ENCODE data around the gene PLEKHG4B. TPM values are rescaled to one million over a fixed set of nuclear protein-coding genes. Genes with fewer than 3 reads are reported as not detected.

Gene PLEKHG4B
- total and polyA plus RNA-seq, 4 donors, result under 0.01 to 0.05 (median 0.01) TPM; not detected in 1

- H3K27me3 ChIP-seq (ENCODE audit: control insufficient read depth in 4 of 4, insufficient read depth in 4 of 4, low read length in 3 of 4), result peaks cover 0 to 3% (median 0%) of the 10 kb centered on the region in 4 donors
- H3K4me3 ChIP-seq (ENCODE audit: low read depth in 1 of 3, low read length in 3 of 3), result no peak overlapping the region
- no peaks in the 10 kb centered on the region for H3K36me3 ChIP-seq (ENCODE audit: control insufficient read depth in 4 of 4, insufficient read depth in 3 of 4, low read depth in 1 of 4, low read length in 3 of 4)
- no peaks in the 10 kb centered on the region for H3K4me1 ChIP-seq (ENCODE audit: control insufficient read depth in 4 of 4, insufficient read depth in 4 of 4, low read length in 3 of 4)
- H3K27ac ChIP-seq (ENCODE audit: low read depth in 1 of 2, low read length in 2 of 2), result no peak overlapping the region
- 64% methylated on average over 5 of the region's 5 CpGs for WGBS
- TF ChIP-seq TAF1 (conservative IDR thresholded peaks at IDR 0.05), result no peak
- TF ChIP-seq, protein P1, sequence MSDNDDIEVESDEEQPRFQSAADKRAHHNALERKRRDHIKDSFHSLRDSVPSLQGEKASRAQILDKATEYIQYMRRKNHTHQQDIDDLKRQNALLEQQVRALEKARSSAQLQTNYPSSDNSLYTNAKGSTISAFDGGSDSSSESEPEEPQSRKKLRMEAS (IDR thresholded peaks at IDR 0.05), result no peak
- no peak for TF ChIP-seq FOXA1 (IDR thresholded peaks at IDR 0.05)
- no peak for TF ChIP-seq REST (IDR thresholded peaks at IDR 0.05)
- no peak for TF ChIP-seq SP1 (IDR thresholded peaks at IDR 0.05)
- TF ChIP-seq GABPA (IDR thresholded peaks at IDR 0.05 in 1 of 2, conservative IDR thresholded peaks at IDR 0.05 in 1 of 2), result no peak
- TF ChIP-seq FOXA2 (IDR thresholded peaks at IDR 0.05), result no peak
- no peak for TF ChIP-seq ATF3 (IDR thresholded peaks at IDR 0.05)
- no peak for TF ChIP-seq HNF4G (IDR thresholded peaks at IDR 0.05)
- TF ChIP-seq EGR1 (IDR thresholded peaks at IDR 0.05; ENCODE audit: low read depth in 2 of 2), result no peak
- no peak for TF ChIP-seq YY1 (IDR thresholded peaks at IDR 0.05)
- H3K9me3 ChIP-seq (ENCODE audit: control insufficient read depth in 4 of 4, low read length in 3 of 4), result no peaks in the 10 kb centered on the region
- DNase-seq (ENCODE audit: low spot score), result no peak
- no peak overlapping the region for H3K9ac ChIP-seq (ENCODE audit: low read depth in 1 of 2, low read length in 2 of 2)
Observed at GRCh38 chr5:136901-137300, 44.9 kb downstream of the PLEKHG4B start.

GRCh38 chr5:137741-138140, 45.8 kb downstream of the PLEKHG4B start:
- Histone ChIP-seq H3K27me3 (ENCODE audit: control insufficient read depth in 4 of 4, insufficient read depth in 4 of 4, low read length in 3 of 4) (peaks cover 0 to 3% (median 0%) of the 10 kb centered on the region in 4 donors), H3K4me1 (ENCODE audit: control insufficient read depth in 4 of 4, insufficient read depth in 4 of 4, low read length in 3 of 4) (no peaks in the 10 kb centered on the region), H3K27ac (ENCODE audit: low read depth in 1 of 2, low read length in 2 of 2) (no peak overlapping the region), H3K36me3 (ENCODE audit: control insufficient read depth in 4 of 4, insufficient read depth in 3 of 4, low read depth in 1 of 4, low read length in 3 of 4) (no peaks in the 10 kb centered on the region), H3K9ac (ENCODE audit: low read depth in 1 of 2, low read length in 2 of 2) (no peak overlapping the region), H3K9me3 (ENCODE audit: control insufficient read depth in 4 of 4, low read length in 3 of 4) (no peaks in the 10 kb centered on the region), H3K4me3 (ENCODE audit: low read depth in 1 of 3, low read length in 3 of 3) (no peak overlapping the region)
- DNase-seq (ENCODE audit: low spot score), result no peak
- TF ChIP-seq HNF4G (IDR thresholded peaks at IDR 0.05), result no peak
- no peak for TF ChIP-seq RAD21 (IDR thresholded peaks at IDR 0.05)
- TF ChIP-seq SP1 (IDR thresholded peaks at IDR 0.05), result no peak
- no peak for TF ChIP-seq HNF4A (conservative IDR thresholded peaks at IDR 0.05)
- no peak for TF ChIP-seq JUND (IDR thresholded peaks at IDR 0.05)
- WGBS, result 93% methylated on average over 15 of the region's 15 CpGs

DNA sequence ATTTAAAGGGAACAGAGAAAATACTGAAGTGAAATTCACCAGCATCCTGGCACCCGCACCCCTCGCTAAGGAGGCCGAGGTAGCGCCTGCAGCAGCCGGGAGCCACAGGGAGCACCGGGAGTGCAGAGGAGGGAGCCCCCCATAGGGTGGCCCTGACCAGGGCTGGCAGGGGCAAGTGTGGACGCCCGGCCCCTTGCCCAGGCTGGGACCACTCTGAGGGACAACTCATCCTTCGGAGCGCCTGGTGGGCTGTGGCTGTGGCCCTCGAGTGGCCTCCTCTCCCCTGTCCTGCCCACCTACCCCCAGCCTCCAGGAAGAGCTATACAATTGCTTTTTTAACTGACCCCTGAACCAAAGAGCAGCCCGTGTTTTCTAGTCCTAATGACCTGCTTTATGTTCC, 47.0 kb downstream of the PLEKHG4B start:
- no peak for DNase-seq (ENCODE audit: low spot score)
- Histone ChIP-seq H3K4me1 (ENCODE audit: control insufficient read depth in 4 of 4, insufficient read depth in 4 of 4, low read length in 3 of 4) (no peaks in the 10 kb centered on the region), H3K4me3 (ENCODE audit: low read depth in 1 of 3, low read length in 3 of 3) (no peak overlapping the region), H3K36me3 (ENCODE audit: control insufficient read depth in 4 of 4, insufficient read depth in 3 of 4, low read depth in 1 of 4, low read length in 3 of 4) (no peaks in the 10 kb centered on the region), H3K9me3 (ENCODE audit: control insufficient read depth in 4 of 4, low read length in 3 of 4) (no peaks in the 10 kb centered on the region), H3K27ac (ENCODE audit: low read depth in 1 of 2, low read length in 2 of 2) (no peak overlapping the region), H3K9ac (ENCODE audit: low read depth in 1 of 2, low read length in 2 of 2) (no peak overlapping the region), H3K27me3 (ENCODE audit: control insufficient read depth in 4 of 4, insufficient read depth in 4 of 4, low read length in 3 of 4) (peaks cover 0 to 3% (median 0%) of the 10 kb centered on the region in 4 donors)
- 83% methylated on average over 12 of the region's 12 CpGs for WGBS
- TF ChIP-seq HNF4G (IDR thresholded peaks at IDR 0.05) (no peak), FOXA2 (IDR thresholded peaks at IDR 0.05) (no peak), SP1 (IDR thresholded peaks at IDR 0.05) (no peak), FOXA1 (IDR thresholded peaks at IDR 0.05) (no peak), JUND (IDR thresholded peaks at IDR 0.05) (no peak), REST (IDR thresholded peaks at IDR 0.05) (no peak), RAD21 (IDR thresholded peaks at IDR 0.05) (no peak), GABPA (IDR thresholded peaks at IDR 0.05 in 1 of 2, conservative IDR thresholded peaks at IDR 0.05 in 1 of 2) (no peak), YY1 (IDR thresholded peaks at IDR 0.05) (no peak), EGR1 (IDR thresholded peaks at IDR 0.05; ENCODE audit: low read depth in 2 of 2) (no peak)
- TF ChIP-seq, protein P2, sequence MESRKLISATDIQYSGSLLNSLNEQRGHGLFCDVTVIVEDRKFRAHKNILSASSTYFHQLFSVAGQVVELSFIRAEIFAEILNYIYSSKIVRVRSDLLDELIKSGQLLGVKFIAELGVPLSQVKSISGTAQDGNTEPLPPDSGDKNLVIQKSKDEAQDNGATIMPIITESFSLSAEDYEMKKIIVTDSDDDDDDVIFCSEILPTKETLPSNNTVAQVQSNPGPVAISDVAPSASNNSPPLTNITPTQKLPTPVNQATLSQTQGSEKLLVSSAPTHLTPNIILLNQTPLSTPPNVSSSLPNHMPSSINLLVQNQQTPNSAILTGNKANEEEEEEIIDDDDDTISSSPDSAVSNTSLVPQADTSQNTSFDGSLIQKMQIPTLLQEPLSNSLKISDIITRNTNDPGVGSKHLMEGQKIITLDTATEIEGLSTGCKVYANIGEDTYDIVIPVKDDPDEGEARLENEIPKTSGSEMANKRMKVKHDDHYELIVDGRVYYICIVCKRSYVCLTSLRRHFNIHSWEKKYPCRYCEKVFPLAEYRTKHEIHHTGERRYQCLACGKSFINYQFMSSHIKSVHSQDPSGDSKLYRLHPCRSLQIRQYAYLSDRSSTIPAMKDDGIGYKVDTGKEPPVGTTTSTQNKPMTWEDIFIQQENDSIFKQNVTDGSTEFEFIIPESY (IDR thresholded peaks at IDR 0.05), result no peak
- TF ChIP-seq, protein P3, sequence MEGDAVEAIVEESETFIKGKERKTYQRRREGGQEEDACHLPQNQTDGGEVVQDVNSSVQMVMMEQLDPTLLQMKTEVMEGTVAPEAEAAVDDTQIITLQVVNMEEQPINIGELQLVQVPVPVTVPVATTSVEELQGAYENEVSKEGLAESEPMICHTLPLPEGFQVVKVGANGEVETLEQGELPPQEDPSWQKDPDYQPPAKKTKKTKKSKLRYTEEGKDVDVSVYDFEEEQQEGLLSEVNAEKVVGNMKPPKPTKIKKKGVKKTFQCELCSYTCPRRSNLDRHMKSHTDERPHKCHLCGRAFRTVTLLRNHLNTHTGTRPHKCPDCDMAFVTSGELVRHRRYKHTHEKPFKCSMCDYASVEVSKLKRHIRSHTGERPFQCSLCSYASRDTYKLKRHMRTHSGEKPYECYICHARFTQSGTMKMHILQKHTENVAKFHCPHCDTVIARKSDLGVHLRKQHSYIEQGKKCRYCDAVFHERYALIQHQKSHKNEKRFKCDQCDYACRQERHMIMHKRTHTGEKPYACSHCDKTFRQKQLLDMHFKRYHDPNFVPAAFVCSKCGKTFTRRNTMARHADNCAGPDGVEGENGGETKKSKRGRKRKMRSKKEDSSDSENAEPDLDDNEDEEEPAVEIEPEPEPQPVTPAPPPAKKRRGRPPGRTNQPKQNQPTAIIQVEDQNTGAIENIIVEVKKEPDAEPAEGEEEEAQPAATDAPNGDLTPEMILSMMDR (IDR thresholded peaks at IDR 0.05; ENCODE audit: low read depth, low read length, missing input control), result no peak
